A549 (cell line): ENCODE measurements around the gene CD79A. TPM values are rescaled to one million over a fixed set of nuclear protein-coding genes. Genes with fewer than 3 reads are reported as not detected.

ENCODE experiments used
- ATAC-seq, 2 experiments: fragments of 200-7000 bp in 1 of 2; fragments of >200 bp in 1 of 2; cut with Nextera tagmentation in 1 of 2; cut with Tn5 transposase in 1 of 2; 3 replicates each; pipeline versions ENCODE4 v1.8.0 to v1.9.1; 2018 to 2020; ENCODE audit warnings: mild to moderate bottlenecking in 1 of 2, moderate library complexity in 1 of 2
- CTCF ChIA-PET: fragments of 300-600 bp; sonication (Branson Sonifier 250); formaldehyde crosslinking; extraction: SDS; loops from one replicate; lab custom pipeline; 2021; ENCODE audit warnings: antibody characterized with exemption, inconsistent platforms; lab: Yijun Ruan, JAX
- POLR2A ChIA-PET: fragments of 350-600 bp; formaldehyde crosslinking; extraction: SDS; loops from one replicate; lab custom pipeline; 2021; ENCODE audit warnings: antibody characterized with exemption, inconsistent platforms; lab: Yijun Ruan, JAX
- DNase-seq, 2 experiments: peaks; one replicate each; pipeline versions ENCODE4 v3.0.0 to v3.0.0-alpha.2; 2011 to 2016; ENCODE audit warnings: low read depth in 1 of 2, low spot score in 1 of 2
- FAIRE-seq: peaks from 2 replicates; lab custom pipeline; 2011; peaks lifted over from hg19 to GRCh38; lab: Jason Lieb, UNC
- H3K27ac ChIP-seq, 2 experiments: fragments of >200 bp; sonication (Bioruptor Twin); formaldehyde crosslinking; 3 replicates each; pipeline ENCODE4 v1.5.1; 2016 to 2017
- H3K4me1 ChIP-seq: fragments of >200 bp; sonication (Bioruptor Twin); formaldehyde crosslinking; 3 replicates; pipeline ENCODE4 v1.6.1; 2016
- H3K4me2 ChIP-seq: fragments of >200 bp; sonication (Bioruptor Twin); formaldehyde crosslinking; 3 replicates; pipeline ENCODE4 v1.6.1; 2016
- H3K4me3 ChIP-seq: fragments of >200 bp; sonication (Bioruptor Twin); formaldehyde crosslinking; 3 replicates; pipeline ENCODE4 v1.5.1; 2016
- H3K9me3 ChIP-seq: fragments of >200 bp; sonication (Bioruptor Twin); formaldehyde crosslinking; 3 replicates; pipeline ENCODE4 v1.6.1; 2016
- BHLHE40 ChIP-seq: IDR thresholded peaks from 2 replicates; pipeline ENCODE4 v1.6.1; 2012; ENCODE audit warnings: low read depth, low read length, inconsistent platforms
- CBX8 ChIP-seq: fragments of 200-600 bp; sonication (generic); IDR thresholded peaks from 2 replicates; pipeline ENCODE4 v1.6.1; 2016
- CEBPB ChIP-seq, 2 experiments: fragments of >200 bp in 1 of 2; sonication (Bioruptor Twin) in 1 of 2; formaldehyde crosslinking in 1 of 2; IDR thresholded peaks; 2 replicates each; pipeline ENCODE4 v1.6.1; 2012 to 2016
- CHD2 ChIP-seq: fragments of 150-350 bp; IDR thresholded peaks from 2 replicates; pipeline ENCODE4 v1.6.1; 2014; ENCODE audit warnings: low read length; ENCODE audit not compliant: partially characterized antibody
- CTCF ChIP-seq: fragments of >200 bp; sonication (Bioruptor Twin); formaldehyde crosslinking; IDR thresholded peaks from 3 replicates; pipeline ENCODE4 v1.5.1; 2016
- EHF ChIP-seq: fragments of 250-450 bp; sonication (Bioruptor Pico); IDR thresholded peaks from 2 replicates; pipeline ENCODE4 v1.5.0; 2020; ENCODE audit warnings: mild to moderate bottlenecking
- FOSB ChIP-seq: fragments of 250-450 bp; sonication (Bioruptor Pico); IDR thresholded peaks from 2 replicates; pipeline ENCODE4 v1.5.0; 2020; ENCODE audit warnings: mild to moderate bottlenecking, moderate library complexity
- HEYL ChIP-seq: fragments of 250-450 bp; sonication (Bioruptor Pico); IDR thresholded peaks from 2 replicates; pipeline ENCODE4 v1.8.0; 2021; ENCODE audit warnings: mild to moderate bottlenecking, moderate library complexity
- HMGXB4 ChIP-seq: fragments of 250-450 bp; sonication (Bioruptor Pico); IDR thresholded peaks from 2 replicates; pipeline ENCODE4 v1.5.0; 2021; ENCODE audit warnings: mild to moderate bottlenecking, moderate library complexity, borderline replicate concordance
- JUN ChIP-seq, 2 experiments: fragments of >200 bp; sonication (Bioruptor Twin); formaldehyde crosslinking; IDR thresholded peaks; 2 replicates in 1 of 2; 3 replicates in 1 of 2; pipeline ENCODE4 v1.6.1; 2016 to 2017
- JUNB ChIP-seq: fragments of >200 bp; sonication (Bioruptor Twin); formaldehyde crosslinking; IDR thresholded peaks from 2 replicates; pipeline ENCODE4 v1.6.1; 2016
- KDM1A ChIP-seq: fragments of 200-600 bp; sonication (generic); IDR thresholded peaks from 2 replicates; pipeline ENCODE4 v1.6.1; 2016; ENCODE audit warnings: low read depth, mild to moderate bottlenecking
- RAD21 ChIP-seq, 2 experiments: fragments of >200 bp in 1 of 2; sonication (Bioruptor Twin) in 1 of 2; formaldehyde crosslinking in 1 of 2; IDR thresholded peaks in 1 of 2; conservative IDR thresholded peaks in 1 of 2; 2 replicates in 1 of 2; 3 replicates in 1 of 2; pipeline ENCODE4 v1.6.1; 2012 to 2018; ENCODE audit warnings: inconsistent platforms in 1 of 2
- SMC3 ChIP-seq: fragments of >200 bp; sonication (Bioruptor Twin); formaldehyde crosslinking; IDR thresholded peaks from 3 replicates; pipeline ENCODE4 v1.6.1; 2018; ENCODE audit warnings: inconsistent platforms
- USF2 ChIP-seq: fragments of 450-650 bp; IDR thresholded peaks from 2 replicates; pipeline ENCODE4 v1.6.1; 2014; ENCODE audit warnings: antibody characterized with exemption
- ZSCAN20 ChIP-seq: fragments of 250-450 bp; sonication (Bioruptor Pico); IDR thresholded peaks from 2 replicates; pipeline ENCODE4 v1.8.0; 2022; ENCODE audit warnings: mild to moderate bottlenecking, moderate library complexity
- WGBS: methylation state at CpG from one replicate; pipeline ENCODE4 v1.1.6; 2017; ENCODE audit errors: missing lambda C conversion rate; 5-methylcytosine and 5-hydroxymethylcytosine counted together
- polyA plus RNA-seq, 4 experiments: library from polyadenylated mRNA; depleted of rRNA in 3 of 4; stranded (reverse); fragments of >200 nt; fragmentation: RNase III in 1 of 4; extraction: RNeasy Plus Mini Kit Qiagen cat#74134 plus additional on column Dnase treatment in 1 of 4; gene quantifications; 2 replicates in 3 of 4; 3 replicates in 1 of 4; pipeline ENCODE4 v1.2.3, GENCODE V29; 2011 to 2017

The CD79A gene
- polyA plus RNA-seq, 2 of the 4 experiments (the other 2 are of a cell fraction): 0.52 to 0.54 TPM

GRCh38 chr19:41927497-41928192 is 50.6 kb downstream of the CD79A start:
- Histone ChIP-seq H3K27ac (peak overlapping the region; percentile 29 to 77; a peak in 4 of 6 replicates), H3K4me2 (peak overlapping the region; percentile 99), H3K9me3 (no peaks in the 10 kb centered on the region)
- no peak for FAIRE-seq
- CTCF ChIA-PET: interaction anchor here (0.9 to 9.9 kb wide), 9 partner anchors 8 to 92 kb away, joined by 3 to 163 read pairs (median 4); partner anchors contain the start of genes CD79A and RABAC1
- no peak for DNase-seq
- peak in 1 of 2 experiments; percentile 17; a peak in 2 of 6 replicates for ATAC-seq
- no peak for TF ChIP-seq CEBPB (IDR thresholded peaks at IDR 0.05)
- no peak for TF ChIP-seq RAD21 (conservative IDR thresholded peaks at IDR 0.05 in 1 of 2, IDR thresholded peaks at IDR 0.05 in 1 of 2)
- TF ChIP-seq JUNB: no peak
- TF ChIP-seq JUN (IDR thresholded peaks at IDR 0.05): no peak
- no peak for TF ChIP-seq KDM1A
- TF ChIP-seq, all 56 proteins: peak for 0
- H3K4me1 ChIP-seq: peaks cover 13% of the 10 kb centered on the region; the same call in 1 of the 3 replicates
- POLR2A ChIA-PET: interaction anchor here (0.6 to 1.0 kb wide), 2 partner anchors 55 to 68 kb away, joined by 3 to 5 read pairs; partner anchors contain the start of gene RPS19
- 34% methylated on average over 19 of the region's 43 CpGs for WGBS
- peak overlapping the region; percentile 59 for H3K4me3 ChIP-seq

GRCh38 chr19:41928221-41928683 is 51.2 kb downstream of the CD79A start, which contains the start of gene ERFL:
Gene ERFL (minus strand): TSS chr19:41928449. CDS start chr19:41912919, 15,530 bp downstream.
- TF ChIP-seq CTCF (0 out of 3 replicates have a peak, but pooled peaks have one; percentile 21), FOSB (CRISPR knock-in tag) (no peak), SMC3 (0 out of 3 replicates have a peak, but pooled peaks have one; percentile 2), CHD2 (no peak), CBX8 (no peak)
- Histone ChIP-seq H3K4me2 (peak within 1 kb of the TSS; percentile 99), H3K4me1 (peaks cover 13% of the 10 kb centered on the region; the same call in 1 of the 3 replicates), H3K4me3 (peak within 1 kb of the TSS; percentile 59), H3K27ac (peak within 1 kb of the TSS; percentile 29 to 77; a peak in 4 of 6 replicates), H3K9me3 (no peaks in the 10 kb centered on the region)
- DNase-seq (no peak), ATAC-seq (peak; percentile 33 to 61), FAIRE-seq (no peak)
- CTCF ChIA-PET: interaction anchor here (0.9 to 9.9 kb wide), 8 partner anchors 9 to 93 kb away, joined by 3 to 163 read pairs (median 5); partner anchors contain the start of genes CD79A and RABAC1
- POLR2A ChIA-PET: interaction anchor here (0.6 to 1.0 kb wide), 2 partner anchors 55 to 68 kb away, joined by 3 to 5 read pairs; partner anchors contain the start of gene RPS19
- WGBS: 1% methylated on average over 49 of the region's 49 CpGs

- no peak for TF ChIP-seq EHF (CRISPR knock-in tag)
- TF ChIP-seq CEBPB (IDR thresholded peaks at IDR 0.05): no peak
- no peak for TF ChIP-seq HEYL (CRISPR knock-in tag)
- no peak for TF ChIP-seq CBX8
- no peak for TF ChIP-seq BHLHE40
- TF ChIP-seq HMGXB4 (CRISPR knock-in tag): no peak
- no peak for TF ChIP-seq ZSCAN20 (CRISPR knock-in tag)
- no peak for TF ChIP-seq USF2
These were observed 51.9 kb downstream of the CD79A start for GRCh38 chr19:41928754-41929535.

More at GRCh38 chr19:41928754-41929535, 51.9 kb downstream of the CD79A start:
- ChIA-PET POLR2A (interaction anchor here (1.0 kb wide), 1 partner anchor 69 kb away, joined by 3 read pairs; the partner anchor contains the start of gene RPS19), CTCF (interaction anchor here (1.0 to 9.9 kb wide), 10 partner anchors 9 to 55 kb away, joined by 3 to 163 read pairs (median 5); partner anchors contain the start of genes ARHGEF1, CD79A and RABAC1)
- Histone ChIP-seq H3K27ac (peak overlapping the region; percentile 29 to 77; a peak in 4 of 6 replicates), H3K9me3 (no peaks in the 10 kb centered on the region), H3K4me1 (peaks cover 13% of the 10 kb centered on the region; the same call in 1 of the 3 replicates), H3K4me2 (peak overlapping the region; percentile 99), H3K4me3 (peak overlapping the region; percentile 59)
- ATAC-seq: peak; percentile 2 to 41; a peak in 3 of 6 replicates
- FAIRE-seq: peak; percentile 97
- WGBS: 17% methylated on average over 29 of the region's 29 CpGs
- DNase-seq: peak in 1 of 2 experiments; percentile 53
